NCI-H1417 (cell line): ENCODE measurements around the gene C6orf58.
"Not testable (repeated sequence)": the region's sequence is repeated elsewhere in the genome, so short reads cannot be mapped to it uniquely, and the experiment has no call there.

ENCODE experiments used
- DNase-seq, 3 experiments: peaks; one replicate each; lab custom pipeline; 2025; lab: John Stamatoyannopoulos, UW

C6orf58 gene

DNA sequence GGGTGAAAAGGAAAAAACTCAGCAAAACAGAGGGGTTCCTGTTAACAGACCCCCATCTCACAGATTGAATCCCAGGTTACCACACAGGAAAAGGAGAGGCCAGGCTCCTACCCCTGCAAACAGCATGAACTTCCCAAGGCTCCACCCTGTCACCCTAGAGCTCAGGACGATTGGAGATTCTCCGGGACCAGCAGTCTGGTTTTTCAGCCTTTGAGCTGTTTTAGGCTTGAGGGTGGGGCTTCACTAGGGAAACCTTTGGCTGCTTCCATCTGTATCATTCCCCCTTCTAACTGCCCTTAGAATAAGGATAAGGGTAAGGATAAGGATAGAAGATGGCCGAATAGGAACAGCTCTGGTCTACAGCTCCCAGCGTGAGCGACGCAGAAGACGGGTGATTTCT, 16.0 kb downstream of the C6orf58 start:
- peak in 2 of 3 experiments; percentile 43 to 53 for DNase-seq

DNA sequence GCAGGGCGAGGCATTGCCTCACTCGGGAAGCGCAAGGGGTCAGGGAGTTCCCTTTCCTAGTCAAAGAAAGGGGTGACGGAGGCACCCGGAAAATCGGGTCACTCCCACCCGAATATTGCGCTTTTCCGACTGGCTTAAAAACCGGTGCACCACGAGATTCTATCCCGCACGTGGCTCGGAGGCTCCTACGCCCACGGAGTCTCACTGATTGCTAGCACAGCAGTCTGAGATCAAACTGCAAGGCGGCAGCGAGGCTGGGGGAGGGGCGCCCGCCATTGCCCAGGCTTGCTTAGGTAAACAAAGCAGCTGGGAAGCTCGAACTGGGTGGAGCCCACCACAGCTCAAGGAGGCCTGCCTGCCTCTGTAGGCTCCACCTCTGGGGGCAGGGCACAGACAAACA, 16.5 kb downstream of the C6orf58 start:
- DNase-seq: not testable (repeated sequence)

GRCh38 chr6:127606131-127606562, 29.2 kb downstream of the C6orf58 start:
- DNase-seq: peak; percentile 8 to 78 (median 42)

DNA sequence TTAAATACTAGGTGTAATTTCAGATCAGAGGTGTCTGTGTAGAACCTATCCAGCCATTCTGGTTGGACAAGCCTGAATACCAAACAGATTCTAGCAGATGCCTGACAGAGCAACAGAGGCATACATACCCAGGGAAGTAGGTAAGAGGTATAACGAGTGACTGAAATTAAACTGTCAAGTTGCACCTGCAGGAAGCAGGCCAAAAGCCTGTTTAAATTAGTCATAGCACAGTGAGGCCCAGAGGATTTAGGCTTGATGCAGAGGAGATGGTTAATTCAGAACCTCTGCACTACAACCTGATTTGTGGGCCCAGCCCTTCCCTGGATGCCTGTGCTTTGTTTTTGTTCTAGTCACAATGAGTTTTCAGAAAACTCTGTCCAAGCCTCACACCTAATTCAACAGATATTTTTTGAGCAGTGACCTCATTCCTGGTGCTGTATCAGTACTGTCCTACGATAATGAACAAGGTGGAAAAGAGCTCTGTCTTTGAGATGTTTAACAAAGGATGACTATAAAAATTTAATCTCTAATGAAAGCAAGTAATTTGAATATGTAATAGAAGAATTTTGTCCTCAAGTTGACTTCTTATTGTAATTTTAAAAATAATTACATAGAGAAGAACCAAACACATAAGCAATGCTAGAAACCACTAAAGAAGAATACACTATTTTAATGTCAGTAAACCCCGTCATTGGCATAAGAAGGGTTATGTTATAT, 31.7 kb downstream of the C6orf58 start:
- DNase-seq: peak in 1 of 3 experiments; percentile 6

DNA sequence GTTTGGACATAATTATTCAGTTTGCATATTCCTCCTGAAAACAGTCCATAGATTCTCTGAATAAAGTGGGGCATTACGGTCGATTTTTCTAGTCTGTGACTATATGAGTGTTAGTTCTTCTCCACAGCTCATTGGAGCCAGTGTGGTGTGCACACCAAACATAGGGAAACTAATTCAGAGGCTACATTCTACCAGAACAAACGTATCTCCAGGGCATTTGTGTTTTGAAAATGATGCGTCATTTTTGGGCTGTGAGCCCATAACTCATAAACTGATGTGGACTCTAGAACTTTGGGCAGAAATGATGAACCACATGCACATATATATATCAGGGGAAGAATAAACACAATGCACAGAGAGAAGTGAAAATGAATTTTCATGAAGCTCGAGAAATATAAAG, 41.8 kb downstream of the C6orf58 start:
- DNase-seq: no peak

- no peak for DNase-seq
Observed at GRCh38 chr6:127630800-127631199, 53.8 kb downstream of the C6orf58 start.

- no peak for DNase-seq
Observed at GRCh38 chr6:127634178-127634577, 57.2 kb downstream of the C6orf58 start.

DNA sequence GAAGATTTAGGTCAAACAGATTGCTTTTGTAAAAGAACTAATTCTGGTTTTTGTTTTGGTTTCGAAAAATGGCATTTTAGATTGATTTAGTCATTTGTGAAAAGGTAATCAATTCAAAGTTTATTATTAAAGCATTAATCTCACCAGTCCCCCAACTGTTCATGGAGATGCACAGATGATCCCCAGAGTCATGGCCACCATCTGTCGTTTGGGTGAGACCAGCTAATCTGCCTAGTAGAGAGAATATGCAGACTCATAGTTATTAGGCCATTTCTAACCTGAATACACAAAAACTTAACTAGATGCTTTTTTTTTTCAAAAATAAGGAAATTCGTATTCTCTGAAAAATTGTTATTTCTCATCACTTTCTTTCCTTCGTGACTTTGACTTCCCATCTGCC, 58.1 kb downstream of the C6orf58 start:
- no peak for DNase-seq

DNA sequence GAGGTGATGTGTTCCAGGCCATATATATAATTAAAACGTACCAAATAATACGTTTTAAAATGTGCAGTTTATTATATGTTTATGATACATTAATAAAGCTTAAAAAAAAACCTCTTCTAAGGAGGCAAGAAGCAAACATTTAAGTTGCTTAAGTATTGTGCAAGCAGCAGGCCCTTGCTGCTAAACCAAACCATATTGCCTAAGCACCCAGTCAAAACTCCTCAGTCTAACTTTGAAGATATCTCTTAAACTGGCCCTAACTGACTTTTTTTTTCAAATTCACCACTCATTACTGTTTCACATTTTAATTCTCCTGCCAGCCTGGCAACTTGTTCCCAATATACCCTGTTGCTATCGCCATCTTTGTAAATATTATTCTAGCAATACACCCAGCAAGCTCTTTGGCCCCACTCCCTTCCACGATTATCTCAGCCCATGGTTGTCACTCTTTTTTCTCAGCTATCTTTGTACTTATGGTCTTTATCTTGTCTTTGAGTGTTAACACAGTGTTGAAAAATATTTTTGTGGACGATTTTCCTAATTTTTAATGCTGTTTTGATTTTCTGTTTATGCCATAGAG, 60.9 kb downstream of the C6orf58 start:
- DNase-seq: no peak
